Stimulated activated CD4-positive, alpha-beta T cell treated with anti-CD3 and anti-CD28 coated beads, TNF-alpha, amount 100 ng/mL, for 1 hour (primary cell): ENCODE results near the gene CD160.
"Not testable (repeated sequence)": the region's sequence is repeated elsewhere in the genome, so short reads cannot be mapped to it uniquely, and the experiment has no call there.

Experiments
- DNase-seq, 3 donors: peaks; one replicate each; pipeline ENCODE4 v3.0.0-alpha.2; 2020; ENCODE audit warnings: low read depth in 3 of 3, low spot score in 1 of 3

The CD160 gene

GRCh38 chr1:145758116-145758515, 38.8 kb downstream of the CD160 start:
- no peak for DNase-seq

GRCh38 chr1:145758575-145758974, 39.3 kb downstream of the CD160 start:
- no peak for DNase-seq

- no peak for DNase-seq
These were observed 40.4 kb downstream of the CD160 start for GRCh38 chr1:145759721-145760120.

- not testable (repeated sequence) for DNase-seq
These were observed 41.2 kb downstream of the CD160 start for GRCh38 chr1:145760395-145760949.

- not testable (repeated sequence) for DNase-seq
These were observed 42.2 kb downstream of the CD160 start for GRCh38 chr1:145761498-145761897.

GRCh38 chr1:145762001-145762400, 42.7 kb downstream of the CD160 start:
- not testable (repeated sequence) for DNase-seq

- DNase-seq: not testable (repeated sequence)
These were observed 45.1 kb downstream of the CD160 start for GRCh38 chr1:145764231-145764940.

- not testable (repeated sequence) for DNase-seq
These were observed 45.8 kb downstream of the CD160 start for GRCh38 chr1:145765127-145765526.

- DNase-seq: not testable (repeated sequence)
These were observed 46.5 kb downstream of the CD160 start for GRCh38 chr1:145765585-145766360.

GRCh38 chr1:145766926-145767325, 47.6 kb downstream of the CD160 start:
- DNase-seq: not testable (repeated sequence)

- DNase-seq: not testable (repeated sequence)
These were observed 48.7 kb downstream of the CD160 start for GRCh38 chr1:145768004-145768403.

GRCh38 chr1:145771056-145771455, 51.8 kb downstream of the CD160 start:
- no peak for DNase-seq

GRCh38 chr1:145773423-145773822, 54.1 kb downstream of the CD160 start:
- no peak for DNase-seq

GRCh38 chr1:145777357-145778145, 58.3 kb downstream of the CD160 start:
- no peak for DNase-seq

- DNase-seq: no peak
These were observed 58.8 kb downstream of the CD160 start for GRCh38 chr1:145778146-145778540.

- no peak for DNase-seq
These were observed 63.2 kb downstream of the CD160 start for GRCh38 chr1:145782272-145783099.

- DNase-seq: no peak
These were observed 65.1 kb downstream of the CD160 start for GRCh38 chr1:145784409-145784808.

GRCh38 chr1:145785547-145785946, 66.2 kb downstream of the CD160 start:
- no peak for DNase-seq

- no peak for DNase-seq
These were observed 67.0 kb downstream of the CD160 start for GRCh38 chr1:145786271-145786670.

GRCh38 chr1:145788580-145788979, 69.3 kb downstream of the CD160 start:
- DNase-seq: no peak
